GM23248 (cell line): ENCODE measurements around the gene MYH6.

Experiments used
- EZH2 ChIP-seq: fragments of 200-600 bp; sonication (generic); IDR thresholded peaks from 2 replicates; pipeline ENCODE4 v1.6.1; 2018; ENCODE audit warnings: antibody characterized with exemption, mild to moderate bottlenecking; ENCODE audit not compliant: insufficient read depth, poor library complexity, severe bottlenecking
- EZH2phosphoT487 ChIP-seq: fragments of 200-600 bp; sonication (generic); IDR thresholded peaks from 2 replicates; pipeline ENCODE4 v1.6.1; 2018; ENCODE audit warnings: antibody characterized with exemption, moderate library complexity, mild to moderate bottlenecking, low read depth; ENCODE audit not compliant: insufficient read depth

- TF ChIP-seq EZH2 (no peak), EZH2phosphoT487 (no peak)
Observed at GRCh38 chr14:23446291-23446851, 38.3 kb upstream of the MYH6 start.
